T-cell (primary cell): Measurements from ENCODE around the gene HCST. TPM values are rescaled to one million over a fixed set of nuclear protein-coding genes. Genes with fewer than 3 reads are reported as not detected.

Experiments
- ATAC-seq, 4 experiments: fragments of 200-7000 bp in 3 of 4; fragments of 150-1000 bp in 1 of 4; cut with Tn5 transposase; replicated peaks in 1 of 4; 1 replicate in 3 of 4; 2 replicates in 1 of 4; pipeline ENCODE4 v1.10.0; 2021; ENCODE audit warnings: moderate library complexity in 3 of 4, mild to moderate bottlenecking in 2 of 4, moderate number of reproducible peaks in 1 of 4
- CTCF ChIA-PET, 2 donors: fragments of 300-600 bp; sonication (Branson Sonifier 250); formaldehyde crosslinking; loops; one replicate each; lab custom pipeline; 2022; ENCODE audit warnings: antibody characterized with exemption in 2 of 2; lab: Charles Lee
- POLR2A ChIA-PET, 2 donors: fragments of 300-600 bp; sonication (Branson Sonifier 250); formaldehyde crosslinking; loops; one replicate each; lab custom pipeline; 2022; ENCODE audit warnings: antibody characterized with exemption in 2 of 2; lab: Charles Lee
- DNase-seq, 35 experiments: peaks; one replicate each; pipeline versions ENCODE4 v3.0.0 to v3.0.0-alpha.2; 2013 to 2023
- H3K27ac ChIP-seq: one replicate; pipeline ENCODE4 v1.5.1; 2013; ENCODE audit warnings: low read length
- H3K27me3 ChIP-seq, 2 experiments: replicated peaks in 1 of 2; 1 replicate in 1 of 2; 2 replicates in 1 of 2; pipeline versions ENCODE4 v1.6.1 to v1.7.0; 2013; ENCODE audit warnings: low read length in 1 of 2, mixed read lengths in 1 of 2; ENCODE audit not compliant: control insufficient read depth in 2 of 2, insufficient read depth in 2 of 2; ENCODE audit errors: extremely low read depth in 1 of 2
- H3K36me3 ChIP-seq, 2 donors: 1 replicate in 1 of 2; 2 replicates in 1 of 2; pipeline versions ENCODE4 v1.6.1 to v1.7.0; 2013; ENCODE audit warnings: low read length in 1 of 2; ENCODE audit not compliant: control insufficient read depth in 2 of 2, insufficient read depth in 1 of 2; ENCODE audit errors: extremely low read depth in 1 of 2
- H3K4me1 ChIP-seq, 2 experiments: 1 replicate in 1 of 2; 2 replicates in 1 of 2; pipeline versions ENCODE4 v1.6.1 to v1.7.0; 2013; ENCODE audit warnings: low read length in 2 of 2, mixed read lengths in 1 of 2; ENCODE audit not compliant: insufficient read depth in 2 of 2, control insufficient read depth in 1 of 2; ENCODE audit errors: extremely low read depth in 1 of 2
- H3K4me3 ChIP-seq, 2 donors: 1 replicate in 1 of 2; 2 replicates in 1 of 2; pipeline versions ENCODE4 v1.5.1 to v1.7.0; 2013; ENCODE audit warnings: mild to moderate bottlenecking in 2 of 2, low read length in 1 of 2, moderate library complexity in 1 of 2; ENCODE audit not compliant: control insufficient read depth in 1 of 2; ENCODE audit errors: extremely low read depth in 1 of 2
- H3K9me3 ChIP-seq: 2 replicates; pipeline ENCODE4 v1.7.0; 2013
- H3K27ac Mint-ChIP-seq, 2 donors: one replicate each; pipeline ENCODE4 v1.8.0; 2020 to 2021; ENCODE audit warnings: mild to moderate bottlenecking in 2 of 2, mixed read lengths in 2 of 2
- H3K27me3 Mint-ChIP-seq, 2 donors: one replicate each; pipeline ENCODE4 v1.8.0; 2021 to 2022; ENCODE audit warnings: mixed read lengths in 2 of 2
- H3K36me3 Mint-ChIP-seq: one replicate; pipeline ENCODE4 v1.8.0; 2021; ENCODE audit warnings: mixed read lengths
- H3K4me1 Mint-ChIP-seq, 3 donors: one replicate each; pipeline ENCODE4 v1.8.0; 2020 to 2022; ENCODE audit warnings: mixed read lengths in 3 of 3, mild to moderate bottlenecking in 1 of 3
- H3K4me3 Mint-ChIP-seq, 3 donors: one replicate each; pipeline ENCODE4 v1.8.0; 2020 to 2022; ENCODE audit warnings: mild to moderate bottlenecking in 3 of 3, mixed read lengths in 3 of 3, moderate library complexity in 3 of 3
- H3K9me3 Mint-ChIP-seq, 3 donors: one replicate each; pipeline ENCODE4 v1.8.0; 2020 to 2022; ENCODE audit warnings: mixed read lengths in 3 of 3
- WGBS: methylation state at CpG from one replicate; pipeline ENCODE4 v1.1.5; 2013; ENCODE audit warnings: missing lambda C conversion rate; ENCODE audit not compliant: insufficient coverage; 5-methylcytosine and 5-hydroxymethylcytosine counted together
- total RNA-seq, 35 experiments: library from RNA in 6 of 35; stranded (reverse) in 6 of 35; fragments of 120-200 nt in 1 of 35; gene quantifications; one replicate each; pipeline versions ENCODE4 v1.2.1 to v1.2.4 and lab custom pipeline; 2013 to 2026

The HCST gene
- total RNA-seq, 5 donors from 2014 or later (not counting 1 experiment from before 2014, with no cell fraction given), result 60.1 to 165 (median 77.2) TPM

DNA sequence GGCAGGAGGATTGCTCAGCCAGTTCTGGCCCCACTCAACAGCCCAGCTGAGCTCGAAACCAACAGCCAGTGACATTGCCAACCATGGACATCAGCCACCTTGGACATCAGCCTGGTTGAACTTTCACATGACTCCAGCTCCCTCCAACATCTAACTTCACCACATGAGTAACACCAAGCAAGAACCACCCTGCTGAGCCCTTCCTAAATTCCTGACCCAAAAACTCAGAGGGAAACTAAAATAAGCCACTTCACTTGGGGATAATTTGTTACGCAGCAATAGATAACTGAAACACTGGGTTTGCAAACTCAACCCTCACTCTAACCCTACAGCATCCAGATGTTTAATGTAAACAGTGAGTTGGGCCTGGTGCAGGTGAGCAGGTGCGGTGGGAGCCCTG is 23.2 kb downstream of the HCST start:
- H3K9me3 Mint-ChIP-seq, result peaks cover 0 to 13% (median 2%) of the 10 kb centered on the region in 3 donors
- ChIA-PET POLR2A (no interaction called here), CTCF (interaction anchor here in 1 of 2 donors (0.5 kb wide), 1 partner anchor 141 kb away, joined by 3 read pairs; no protein-coding TSS in a partner anchor)
- Histone ChIP-seq H3K27me3 (no peaks in the 10 kb centered on the region), H3K9me3 (no peaks in the 10 kb centered on the region), H3K4me3 (no peak overlapping the region), H3K27ac (no peak overlapping the region), H3K4me1 (peaks cover 14 to 31% of the 10 kb centered on the region in 2 experiments), H3K36me3 (no peaks in the 10 kb centered on the region)
- no peak for ATAC-seq
- no peaks in the 10 kb centered on the region for H3K27me3 Mint-ChIP-seq
- peaks cover 12% of the 10 kb centered on the region for H3K36me3 Mint-ChIP-seq
- H3K4me3 Mint-ChIP-seq, result no peak overlapping the region
- H3K27ac Mint-ChIP-seq, result no peak overlapping the region
- 83% methylated on average over 1 of the region's 3 CpGs for WGBS
- H3K4me1 Mint-ChIP-seq, result peaks cover 18 to 27% (median 19%) of the 10 kb centered on the region in 3 donors
- DNase-seq, result no peak

DNA sequence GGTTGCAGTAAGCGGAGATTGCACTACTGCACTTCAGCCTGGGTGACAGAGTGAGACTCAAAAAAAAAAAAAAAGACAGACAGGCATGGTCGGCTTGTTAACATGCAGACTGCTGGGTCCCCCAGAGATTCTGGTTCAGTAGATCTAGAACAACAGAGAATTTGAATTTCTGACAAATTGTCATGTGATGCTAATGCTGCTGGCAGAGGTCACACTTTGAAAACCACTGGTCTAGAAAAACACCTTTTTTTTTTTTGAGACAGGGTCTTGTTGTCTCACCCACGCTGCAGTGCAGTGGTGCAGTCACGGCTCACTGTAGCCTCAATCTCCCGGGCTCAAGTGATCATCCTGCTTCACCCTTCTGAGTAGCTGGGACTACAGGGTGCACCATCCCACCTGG is 26.2 kb downstream of the HCST start:
- DNase-seq, result no peak
- no peak for ATAC-seq
- Histone ChIP-seq H3K36me3 (no peaks in the 10 kb centered on the region), H3K27me3 (no peaks in the 10 kb centered on the region), H3K9me3 (no peaks in the 10 kb centered on the region), H3K4me3 (no peak overlapping the region), H3K4me1 (peaks cover 23 to 45% of the 10 kb centered on the region in 2 experiments), H3K27ac (peak overlapping the region; percentile 52)
- POLR2A ChIA-PET, result interaction anchor here in 1 of 2 donors (0.5 kb wide), 1 partner anchor 1628 kb away, joined by 3 read pairs; no protein-coding TSS in a partner anchor
- Mint-ChIP-seq H3K9me3 (peaks cover 0 to 13% (median 2%) of the 10 kb centered on the region in 3 donors), H3K36me3 (peaks cover 12% of the 10 kb centered on the region), H3K27me3 (no peaks in the 10 kb centered on the region), H3K27ac (peak overlapping the region; percentile 49 to 83), H3K4me3 (no peak overlapping the region), H3K4me1 (peaks cover 27 to 42% (median 32%) of the 10 kb centered on the region in 3 donors)
- 69% methylated on average over 2 of the region's 5 CpGs for WGBS
- CTCF ChIA-PET, result interaction anchor here in 1 of 2 donors (1.4 kb wide), 1 partner anchor 234 kb away, joined by 3 read pairs; no protein-coding TSS in a partner anchor

DNA sequence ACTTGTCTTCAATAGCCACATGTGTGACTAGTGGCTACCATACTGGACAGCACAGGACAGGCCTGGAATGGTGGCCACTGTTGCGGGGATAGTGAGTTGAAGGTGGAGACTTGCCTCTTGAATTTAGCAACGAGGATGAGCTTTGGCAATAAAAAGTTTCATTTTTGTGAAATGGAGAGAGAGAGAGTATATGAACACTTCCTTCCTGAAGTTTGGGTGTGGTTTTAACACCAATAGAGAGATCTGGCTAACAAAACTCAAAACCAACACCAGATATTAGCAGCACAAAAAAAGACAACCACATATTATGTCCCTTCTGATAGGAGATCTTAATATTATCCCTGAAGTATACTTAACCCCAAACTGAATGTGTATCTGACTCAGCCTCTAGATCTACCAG is 27.5 kb downstream of the HCST start:
- H3K27ac Mint-ChIP-seq, result peak overlapping the region; percentile 97 to 98
- H3K27me3 Mint-ChIP-seq, result no peaks in the 10 kb centered on the region
- Histone ChIP-seq H3K4me1 (peaks cover 23 to 48% of the 10 kb centered on the region in 2 experiments), H3K9me3 (no peaks in the 10 kb centered on the region), H3K36me3 (no peaks in the 10 kb centered on the region), H3K4me3 (peak overlapping the region in 1 of 2 donors; percentile 11), H3K27ac (peak overlapping the region; percentile 79), H3K27me3 (no peaks in the 10 kb centered on the region)
- DNase-seq, result peak in 1 of 35 experiments; percentile 60
- H3K36me3 Mint-ChIP-seq, result peaks cover 12% of the 10 kb centered on the region
- H3K4me3 Mint-ChIP-seq, result peak overlapping the region; percentile 37 to 79 (median 54)
- peaks cover 27 to 43% (median 32%) of the 10 kb centered on the region in 3 donors for H3K4me1 Mint-ChIP-seq
- ATAC-seq, result no peak
- POLR2A ChIA-PET, result interaction anchor here in 1 of 2 donors (0.5 to 0.6 kb wide), 3 partner anchors 9 to 17 kb away, joined by 3 to 21 read pairs (median 3); no protein-coding TSS in a partner anchor
- 0% methylated on average over 1 of the region's 2 CpGs for WGBS
- peaks cover 0 to 13% (median 2%) of the 10 kb centered on the region in 3 donors for H3K9me3 Mint-ChIP-seq
- CTCF ChIA-PET, result interaction anchor here in 1 of 2 donors (0.5 to 1.6 kb wide), 4 partner anchors 32 to 235 kb away, joined by 3 to 10 read pairs (median 4); no protein-coding TSS in a partner anchor

DNA sequence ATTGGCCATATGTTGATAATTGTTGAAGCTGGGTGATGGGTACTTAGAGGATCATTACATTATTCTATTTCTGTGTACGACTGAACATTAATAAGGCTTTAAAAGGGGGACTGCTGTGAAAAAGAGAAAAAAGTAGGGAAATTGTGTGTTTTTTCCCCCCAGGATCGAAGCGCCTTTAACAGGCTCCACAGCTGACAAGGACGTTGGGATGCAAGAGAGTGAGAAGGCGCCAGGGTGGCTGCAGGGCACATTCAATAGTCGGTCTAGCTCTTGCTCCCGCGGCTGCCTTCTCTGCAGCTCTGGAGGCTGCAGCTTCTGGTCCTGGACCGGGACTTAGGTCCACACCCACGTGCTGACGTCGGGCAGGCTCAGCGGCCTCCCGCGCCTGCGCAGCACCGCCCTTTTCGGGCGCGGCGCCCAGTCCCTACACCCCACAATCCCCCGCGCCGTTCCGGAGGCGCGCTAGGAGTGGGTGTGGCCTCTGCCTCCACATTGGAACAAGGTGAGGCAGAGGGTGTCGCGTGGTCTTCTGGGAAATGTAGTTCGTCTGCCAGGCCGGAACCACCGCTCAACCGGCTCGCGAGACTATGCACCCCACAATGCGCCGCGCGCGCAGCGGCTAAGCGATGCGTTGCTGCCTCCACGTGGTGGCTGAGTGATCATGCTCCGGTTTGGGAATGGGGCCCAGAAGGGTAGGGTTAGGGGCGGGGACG is 29.0 kb downstream of the HCST start:
- peaks cover 39 to 51% (median 41%) of the 10 kb centered on the region in 3 donors for H3K4me1 Mint-ChIP-seq
- H3K9me3 ChIP-seq, result no peaks in the 10 kb centered on the region
- H3K27ac Mint-ChIP-seq, result peak overlapping the region; percentile 94 to 97
- no peaks in the 10 kb centered on the region for H3K9me3 Mint-ChIP-seq
- WGBS, result 2% methylated on average over 43 of the region's 47 CpGs
- peak overlapping the region; percentile 70 to 79 (median 76) for H3K4me3 Mint-ChIP-seq
- peak overlapping the region; percentile 79 for H3K27ac ChIP-seq
- H3K36me3 Mint-ChIP-seq, result no peaks in the 10 kb centered on the region
- peak overlapping the region; percentile 32 to 64 for H3K4me3 ChIP-seq
- peaks cover 30 to 61% of the 10 kb centered on the region in 2 experiments for H3K4me1 ChIP-seq
- CTCF ChIA-PET, result interaction anchor here (0.6 to 2.5 kb wide), 7 partner anchors 48 to 462 kb away, joined by 3 to 24 read pairs (median 7); partner anchors contain the start of genes LIN37 (in 1 of the 2) and POLR2I (in 1 of the 2)
- POLR2A ChIA-PET, result interaction anchor here in 1 of 2 donors (0.8 kb wide), 1 partner anchor 123 kb away, joined by 3 read pairs; the partner anchor contains the start of gene THAP8
- peaks cover 0 to 3% of the 10 kb centered on the region in 2 experiments for H3K27me3 ChIP-seq
- peak; percentile 96 to 98 (median 96) for ATAC-seq
- no peaks in the 10 kb centered on the region for H3K36me3 ChIP-seq
- peak; percentile 98 to 100 (median 99) for DNase-seq
- no peaks in the 10 kb centered on the region for H3K27me3 Mint-ChIP-seq

DNA sequence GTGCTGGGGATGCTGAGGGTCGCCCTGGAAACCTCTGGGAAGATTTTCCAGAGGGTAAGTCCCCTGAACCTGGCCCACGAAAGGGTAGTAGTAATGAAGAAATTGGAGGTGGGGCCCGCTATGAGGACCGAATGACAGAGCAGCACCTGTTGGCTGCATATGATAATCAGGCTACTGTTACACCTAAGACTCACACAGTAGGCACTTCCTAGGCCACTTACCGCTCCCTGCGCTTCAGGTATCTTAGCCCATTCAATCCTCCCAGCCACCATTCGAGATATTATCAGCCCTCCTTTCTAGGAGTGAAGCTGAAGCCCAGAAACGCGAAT is 29.5 kb downstream of the HCST start:
- Mint-ChIP-seq H3K9me3 (no peaks in the 10 kb centered on the region), H3K4me1 (peaks cover 34 to 47% (median 40%) of the 10 kb centered on the region in 3 donors), H3K4me3 (peak overlapping the region; percentile 70 to 79 (median 76)), H3K27ac (peak overlapping the region in 1 of 2 donors; percentile 74), H3K27me3 (no peaks in the 10 kb centered on the region), H3K36me3 (no peaks in the 10 kb centered on the region)
- ChIA-PET POLR2A (no interaction called here), CTCF (interaction anchor here (1.0 to 2.5 kb wide), 3 partner anchors 48 to 184 kb away, joined by 4 to 24 read pairs (median 7); partner anchors contain the start of gene LIN37 (in 1 of the 2))
- H3K4me3 ChIP-seq, result no peak overlapping the region
- H3K27me3 ChIP-seq, result peaks cover 0 to 3% of the 10 kb centered on the region in 2 experiments
- H3K9me3 ChIP-seq, result no peaks in the 10 kb centered on the region
- DNase-seq (no peak), ATAC-seq (peak in 2 of 4 experiments; percentile 3 to 4)
- H3K4me1 ChIP-seq, result peaks cover 30 to 65% of the 10 kb centered on the region in 2 experiments
- whole genome bisulfite sequencing, result 11% methylated on average over 6 of the region's 9 CpGs
- H3K27ac ChIP-seq, result no peak overlapping the region
- H3K36me3 ChIP-seq, result no peaks in the 10 kb centered on the region

DNA sequence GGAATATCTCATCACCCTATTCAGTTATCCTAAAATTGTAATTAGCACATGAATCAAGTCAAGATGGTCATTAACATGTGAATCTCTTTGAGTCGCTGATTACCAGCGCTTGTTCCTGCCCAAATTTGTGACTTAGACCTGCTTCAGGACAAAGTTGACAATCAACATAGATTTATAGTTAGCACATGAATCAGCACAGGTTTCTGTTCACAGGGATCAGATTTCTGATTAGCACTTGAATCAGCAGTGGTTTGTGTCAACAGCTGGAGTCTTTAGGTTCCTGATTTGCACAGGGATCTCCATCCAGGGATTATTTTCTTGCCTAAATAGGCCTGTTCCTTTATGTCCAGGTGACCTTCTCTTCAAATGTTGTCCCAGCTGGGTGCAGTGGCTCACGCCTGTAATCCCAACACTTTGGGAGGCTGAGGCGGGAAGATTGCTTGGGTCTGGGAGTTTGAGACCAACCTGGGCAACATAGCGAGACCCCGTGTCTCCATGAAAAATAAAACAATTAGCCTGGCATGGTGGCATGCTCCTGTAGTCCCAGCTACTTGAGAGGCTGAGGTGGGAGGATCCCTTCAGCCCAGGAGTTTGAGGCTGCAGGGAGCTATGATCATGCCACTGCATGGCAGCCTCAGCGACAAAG is 30.1 kb downstream of the HCST start:
- H3K27me3 Mint-ChIP-seq, result no peaks in the 10 kb centered on the region
- peaks cover 33 to 69% of the 10 kb centered on the region in 2 experiments for H3K4me1 ChIP-seq
- peaks cover 33 to 50% (median 43%) of the 10 kb centered on the region in 3 donors for H3K4me1 Mint-ChIP-seq
- no peak overlapping the region for H3K4me3 ChIP-seq
- H3K36me3 ChIP-seq, result no peaks in the 10 kb centered on the region
- DNase-seq (no peak), ATAC-seq (no peak)
- peak overlapping the region in 1 of 2 donors; percentile 74 for H3K27ac Mint-ChIP-seq
- POLR2A ChIA-PET, result no interaction called here
- H3K9me3 Mint-ChIP-seq, result no peaks in the 10 kb centered on the region
- no peaks in the 10 kb centered on the region for H3K9me3 ChIP-seq
- 75% methylated on average over 6 of the region's 7 CpGs for WGBS
- CTCF ChIA-PET, result interaction anchor here (1.3 to 2.5 kb wide), 2 partner anchors 49 to 50 kb away, joined by 7 to 24 read pairs; no protein-coding TSS in a partner anchor
- peaks cover 0 to 3% of the 10 kb centered on the region in 2 experiments for H3K27me3 ChIP-seq
- no peaks in the 10 kb centered on the region for H3K36me3 Mint-ChIP-seq
- H3K4me3 Mint-ChIP-seq, result no peak overlapping the region
- no peak overlapping the region for H3K27ac ChIP-seq
